Liver (tissue), 9 donors: Measurements from ENCODE around the gene TAS2R16. TPM values are rescaled to one million over a fixed set of nuclear protein-coding genes. Genes with fewer than 3 reads are reported as not detected.

Experiments
- DNase-seq: peaks from one replicate; pipeline ENCODE4 v3.0.0-alpha.2; 2017; ENCODE audit warnings: low spot score
- H3K27ac ChIP-seq, 2 donors: one replicate each; pipeline ENCODE4 v1.7.0; 2013; ENCODE audit warnings: inconsistent platforms in 2 of 2, low read length in 2 of 2, control low read depth in 1 of 2, low read depth in 1 of 2, mild to moderate bottlenecking in 1 of 2
- H3K27me3 ChIP-seq, 4 donors: one replicate each; pipeline versions ENCODE4 v1.6.1 to v1.7.0; 2013; ENCODE audit warnings: low read length in 3 of 4, inconsistent platforms in 1 of 4, mild to moderate bottlenecking in 1 of 4, moderate library complexity in 1 of 4; ENCODE audit not compliant: control insufficient read depth in 4 of 4, insufficient read depth in 4 of 4
- H3K36me3 ChIP-seq, 4 donors: one replicate each; pipeline versions ENCODE4 v1.6.1 to v1.7.0; 2013; ENCODE audit warnings: low read length in 3 of 4, mild to moderate bottlenecking in 3 of 4, low read depth in 1 of 4, moderate library complexity in 1 of 4; ENCODE audit not compliant: control insufficient read depth in 4 of 4, insufficient read depth in 3 of 4
- H3K4me1 ChIP-seq, 4 donors: one replicate each; pipeline versions ENCODE4 v1.6.1 to v1.7.0; 2013; ENCODE audit warnings: low read length in 3 of 4, mild to moderate bottlenecking in 3 of 4, moderate library complexity in 1 of 4; ENCODE audit not compliant: control insufficient read depth in 4 of 4, insufficient read depth in 4 of 4
- H3K4me3 ChIP-seq, 3 donors: one replicate each; pipeline versions ENCODE4 v1.6.1 to v1.7.0; 2013; ENCODE audit warnings: low read length in 3 of 3, control low read depth in 1 of 3, low read depth in 1 of 3, mild to moderate bottlenecking in 1 of 3
- H3K9ac ChIP-seq, 2 donors: one replicate each; pipeline ENCODE4 v1.7.0; 2013; ENCODE audit warnings: low read length in 2 of 2, mild to moderate bottlenecking in 2 of 2, moderate library complexity in 2 of 2, control low read depth in 1 of 2, low read depth in 1 of 2
- H3K9me3 ChIP-seq, 4 donors: one replicate each; pipeline versions ENCODE4 v1.6.1 to v1.7.0; 2013; ENCODE audit warnings: low read length in 3 of 4; ENCODE audit not compliant: control insufficient read depth in 4 of 4
- CTCF ChIP-seq: fragments of 150-350 bp; IDR thresholded peaks from 2 replicates; pipeline ENCODE4 v1.5.1; 2017; ENCODE audit warnings: improper control_type of control experiment, low read depth, low read length; ENCODE audit not compliant: missing input control
- EGR1 ChIP-seq, 2 donors: IDR thresholded peaks; 2 replicates each; pipeline ENCODE4 v1.6.1; 2016 to 2018; ENCODE audit warnings: antibody characterized with exemption in 2 of 2, low read depth in 2 of 2
- FOXA1 ChIP-seq: IDR thresholded peaks from 2 replicates; pipeline ENCODE4 v1.6.1; 2016; ENCODE audit warnings: antibody characterized with exemption
- FOXA2 ChIP-seq: IDR thresholded peaks from 2 replicates; pipeline ENCODE4 v1.6.1; 2016; ENCODE audit warnings: antibody characterized with exemption
- GABPA ChIP-seq, 2 donors: IDR thresholded peaks in 1 of 2; conservative IDR thresholded peaks in 1 of 2; 2 replicates each; pipeline ENCODE4 v1.6.1; 2016; ENCODE audit warnings: antibody characterized with exemption in 2 of 2, mild to moderate bottlenecking in 1 of 2, moderate library complexity in 1 of 2
- HNF4A ChIP-seq, 2 donors: conservative IDR thresholded peaks; 2 replicates each; pipeline ENCODE4 v1.6.1; 2016; ENCODE audit warnings: antibody characterized with exemption in 2 of 2, mild to moderate bottlenecking in 2 of 2
- HNF4G ChIP-seq: IDR thresholded peaks from 2 replicates; pipeline ENCODE4 v1.6.1; 2016; ENCODE audit warnings: antibody characterized with exemption
- JUND ChIP-seq, 2 donors: IDR thresholded peaks; 2 replicates each; pipeline ENCODE4 v1.6.1; 2016; ENCODE audit warnings: antibody characterized with exemption in 2 of 2
- NR2F2 ChIP-seq: IDR thresholded peaks from 2 replicates; pipeline ENCODE4 v1.6.1; 2016; ENCODE audit warnings: antibody characterized with exemption
- RAD21 ChIP-seq, 2 donors: IDR thresholded peaks; 2 replicates each; pipeline ENCODE4 v1.6.1; 2016; ENCODE audit warnings: antibody characterized with exemption in 2 of 2, mild to moderate bottlenecking in 2 of 2
- RXRA ChIP-seq, 2 donors: IDR thresholded peaks; 2 replicates each; pipeline ENCODE4 v1.6.1; 2017 to 2018; ENCODE audit warnings: antibody characterized with exemption in 2 of 2, mild to moderate bottlenecking in 1 of 2
- SP1 ChIP-seq: IDR thresholded peaks from 2 replicates; pipeline ENCODE4 v1.6.1; 2018; ENCODE audit warnings: antibody characterized with exemption, mild to moderate bottlenecking
- TAF1 ChIP-seq: conservative IDR thresholded peaks from 2 replicates; pipeline ENCODE4 v1.6.1; 2016; ENCODE audit warnings: antibody characterized with exemption, mild to moderate bottlenecking
- YY1 ChIP-seq: IDR thresholded peaks from 2 replicates; pipeline ENCODE4 v1.6.1; 2016; ENCODE audit warnings: antibody characterized with exemption, mild to moderate bottlenecking
- ZBTB33 ChIP-seq: IDR thresholded peaks from 2 replicates; pipeline ENCODE4 v1.6.1; 2016; ENCODE audit warnings: antibody characterized with exemption
- WGBS: extraction: QIAGEN DNeasy Blood & Tissue Kit; methylation state at CpG from one replicate; pipeline ENCODE4 v1.1.7; 2013; 5-methylcytosine and 5-hydroxymethylcytosine counted together
- polyA plus RNA-seq, 2 donors: library from polyadenylated mRNA; stranded (reverse) in 1 of 2; unstranded in 1 of 2; fragments of 200-250 nt in 1 of 2; fragments of >200 nt in 1 of 2; fragmentation: Nextera tagmentation in 1 of 2; extraction: Ambion mirVana in 1 of 2; gene quantifications; one replicate each; pipeline versions ENCODE4 v1.2.1 to v1.2.3, GENCODE V29; 2013 to 2015
- total RNA-seq, 2 donors: library from RNA; depleted of rRNA; stranded (reverse); fragments of >200 nt; gene quantifications; one replicate each; pipeline ENCODE4 v1.2.3, GENCODE V29; 2014
- TF ChIP-seq, protein P1 (sequence below): IDR thresholded peaks from 2 replicates; pipeline ENCODE4 v1.6.1; 2016; ENCODE audit warnings: antibody characterized with exemption
- TF ChIP-seq, protein P2 (sequence below): IDR thresholded peaks from 2 replicates; pipeline ENCODE4 v1.6.1; 2016; ENCODE audit warnings: antibody characterized with exemption
- TF ChIP-seq, protein P3 (sequence below): IDR thresholded peaks from 2 replicates; pipeline ENCODE4 v1.6.1; 2016; ENCODE audit warnings: antibody characterized with exemption, mild to moderate bottlenecking
- donor health status: healthy.
- donor health status: healthy.
- donor health status: healthy.
- donor health status: healthy.
- donor health status: healthy.

The TAS2R16 gene
- total and polyA plus RNA-seq, 4 donors, result not detected

DNA sequence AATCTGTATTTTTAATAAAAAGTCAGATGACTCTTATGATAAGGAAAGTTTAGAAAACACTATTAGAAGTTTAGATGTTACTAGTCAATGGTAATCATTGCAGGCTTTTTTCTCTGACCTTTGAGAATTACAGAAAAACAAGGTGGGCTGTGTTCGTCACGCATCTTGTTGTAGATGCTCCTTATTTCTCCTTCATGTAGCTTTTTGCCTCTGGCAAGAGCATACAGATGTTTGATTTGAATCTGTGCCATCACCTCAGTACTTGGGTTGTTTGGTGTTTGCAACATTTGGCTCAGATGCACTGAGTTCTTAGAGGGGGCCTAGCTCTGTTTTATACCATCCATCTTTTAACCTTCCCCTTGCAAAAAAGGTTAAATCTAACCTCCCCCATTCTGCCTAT is 11.5 kb downstream of the TAS2R16 start:
- Histone ChIP-seq H3K4me3 (no peak overlapping the region), H3K4me1 (no peaks in the 10 kb centered on the region), H3K27me3 (no peaks in the 10 kb centered on the region), H3K36me3 (no peaks in the 10 kb centered on the region), H3K27ac (no peak overlapping the region), H3K9ac (no peak overlapping the region), H3K9me3 (peaks cover 0 to 3% (median 0%) of the 10 kb centered on the region in 4 donors)
- DNase-seq, result no peak
- TF ChIP-seq YY1 (no peak), HNF4A (conservative IDR thresholded peaks at IDR 0.05) (no peak), RAD21 (IDR thresholded peaks at IDR 0.05) (no peak), EGR1 (IDR thresholded peaks at IDR 0.05; ENCODE audit: low read depth in 2 of 2) (no peak), HNF4G (no peak), GABPA (IDR thresholded peaks at IDR 0.05 in 1 of 2, conservative IDR thresholded peaks at IDR 0.05 in 1 of 2) (no peak), RXRA (IDR thresholded peaks at IDR 0.05) (no peak), FOXA1 (no peak), CTCF (no peak), TAF1 (no peak), SP1 (no peak), JUND (IDR thresholded peaks at IDR 0.05) (no peak), NR2F2 (no peak), FOXA2 (no peak), ZBTB33 (no peak)
- TF ChIP-seq, protein P1, sequence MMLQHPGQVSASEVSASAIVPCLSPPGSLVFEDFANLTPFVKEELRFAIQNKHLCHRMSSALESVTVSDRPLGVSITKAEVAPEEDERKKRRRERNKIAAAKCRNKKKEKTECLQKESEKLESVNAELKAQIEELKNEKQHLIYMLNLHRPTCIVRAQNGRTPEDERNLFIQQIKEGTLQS, result no peak
- TF ChIP-seq, protein P2, sequence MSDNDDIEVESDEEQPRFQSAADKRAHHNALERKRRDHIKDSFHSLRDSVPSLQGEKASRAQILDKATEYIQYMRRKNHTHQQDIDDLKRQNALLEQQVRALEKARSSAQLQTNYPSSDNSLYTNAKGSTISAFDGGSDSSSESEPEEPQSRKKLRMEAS, result no peak
- TF ChIP-seq, protein P3, sequence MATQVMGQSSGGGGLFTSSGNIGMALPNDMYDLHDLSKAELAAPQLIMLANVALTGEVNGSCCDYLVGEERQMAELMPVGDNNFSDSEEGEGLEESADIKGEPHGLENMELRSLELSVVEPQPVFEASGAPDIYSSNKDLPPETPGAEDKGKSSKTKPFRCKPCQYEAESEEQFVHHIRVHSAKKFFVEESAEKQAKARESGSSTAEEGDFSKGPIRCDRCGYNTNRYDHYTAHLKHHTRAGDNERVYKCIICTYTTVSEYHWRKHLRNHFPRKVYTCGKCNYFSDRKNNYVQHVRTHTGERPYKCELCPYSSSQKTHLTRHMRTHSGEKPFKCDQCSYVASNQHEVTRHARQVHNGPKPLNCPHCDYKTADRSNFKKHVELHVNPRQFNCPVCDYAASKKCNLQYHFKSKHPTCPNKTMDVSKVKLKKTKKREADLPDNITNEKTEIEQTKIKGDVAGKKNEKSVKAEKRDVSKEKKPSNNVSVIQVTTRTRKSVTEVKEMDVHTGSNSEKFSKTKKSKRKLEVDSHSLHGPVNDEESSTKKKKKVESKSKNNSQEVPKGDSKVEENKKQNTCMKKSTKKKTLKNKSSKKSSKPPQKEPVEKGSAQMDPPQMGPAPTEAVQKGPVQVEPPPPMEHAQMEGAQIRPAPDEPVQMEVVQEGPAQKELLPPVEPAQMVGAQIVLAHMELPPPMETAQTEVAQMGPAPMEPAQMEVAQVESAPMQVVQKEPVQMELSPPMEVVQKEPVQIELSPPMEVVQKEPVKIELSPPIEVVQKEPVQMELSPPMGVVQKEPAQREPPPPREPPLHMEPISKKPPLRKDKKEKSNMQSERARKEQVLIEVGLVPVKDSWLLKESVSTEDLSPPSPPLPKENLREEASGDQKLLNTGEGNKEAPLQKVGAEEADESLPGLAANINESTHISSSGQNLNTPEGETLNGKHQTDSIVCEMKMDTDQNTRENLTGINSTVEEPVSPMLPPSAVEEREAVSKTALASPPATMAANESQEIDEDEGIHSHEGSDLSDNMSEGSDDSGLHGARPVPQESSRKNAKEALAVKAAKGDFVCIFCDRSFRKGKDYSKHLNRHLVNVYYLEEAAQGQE, result no peak
- 85% methylated on average over 2 of the region's 2 CpGs for WGBS

GRCh38 chr7:122983261-122983660 is 12.2 kb downstream of the TAS2R16 start:
- no peak overlapping the region for H3K9ac ChIP-seq
- no peaks in the 10 kb centered on the region for H3K36me3 ChIP-seq
- H3K4me3 ChIP-seq, result no peak overlapping the region
- WGBS, result 71% methylated on average over 1 of the region's 1 CpG
- no peaks in the 10 kb centered on the region for H3K4me1 ChIP-seq
- H3K27ac ChIP-seq, result no peak overlapping the region
- H3K9me3 ChIP-seq, result peaks cover 0 to 3% (median 0%) of the 10 kb centered on the region in 4 donors
- no peak for DNase-seq
- H3K27me3 ChIP-seq, result no peaks in the 10 kb centered on the region
- TF ChIP-seq TAF1 (no peak), FOXA2 (no peak), FOXA1 (no peak), CTCF (no peak), JUND (IDR thresholded peaks at IDR 0.05) (no peak), SP1 (no peak), HNF4A (conservative IDR thresholded peaks at IDR 0.05) (no peak), ZBTB33 (no peak)
